RKO (cell line): ENCODE data around the gene RAB11FIP3.
"Not testable (repeated sequence)": the region's sequence is repeated elsewhere in the genome, so short reads cannot be mapped to it uniquely, and the experiment has no call there.

Source experiments
- DNase-seq: peaks from one replicate; pipeline ENCODE4 v3.0.0-alpha.2; 2016; ENCODE audit warnings: low spot score

RAB11FIP3 gene, protein sequence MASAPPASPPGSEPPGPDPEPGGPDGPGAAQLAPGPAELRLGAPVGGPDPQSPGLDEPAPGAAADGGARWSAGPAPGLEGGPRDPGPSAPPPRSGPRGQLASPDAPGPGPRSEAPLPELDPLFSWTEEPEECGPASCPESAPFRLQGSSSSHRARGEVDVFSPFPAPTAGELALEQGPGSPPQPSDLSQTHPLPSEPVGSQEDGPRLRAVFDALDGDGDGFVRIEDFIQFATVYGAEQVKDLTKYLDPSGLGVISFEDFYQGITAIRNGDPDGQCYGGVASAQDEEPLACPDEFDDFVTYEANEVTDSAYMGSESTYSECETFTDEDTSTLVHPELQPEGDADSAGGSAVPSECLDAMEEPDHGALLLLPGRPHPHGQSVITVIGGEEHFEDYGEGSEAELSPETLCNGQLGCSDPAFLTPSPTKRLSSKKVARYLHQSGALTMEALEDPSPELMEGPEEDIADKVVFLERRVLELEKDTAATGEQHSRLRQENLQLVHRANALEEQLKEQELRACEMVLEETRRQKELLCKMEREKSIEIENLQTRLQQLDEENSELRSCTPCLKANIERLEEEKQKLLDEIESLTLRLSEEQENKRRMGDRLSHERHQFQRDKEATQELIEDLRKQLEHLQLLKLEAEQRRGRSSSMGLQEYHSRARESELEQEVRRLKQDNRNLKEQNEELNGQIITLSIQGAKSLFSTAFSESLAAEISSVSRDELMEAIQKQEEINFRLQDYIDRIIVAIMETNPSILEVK

DNA sequence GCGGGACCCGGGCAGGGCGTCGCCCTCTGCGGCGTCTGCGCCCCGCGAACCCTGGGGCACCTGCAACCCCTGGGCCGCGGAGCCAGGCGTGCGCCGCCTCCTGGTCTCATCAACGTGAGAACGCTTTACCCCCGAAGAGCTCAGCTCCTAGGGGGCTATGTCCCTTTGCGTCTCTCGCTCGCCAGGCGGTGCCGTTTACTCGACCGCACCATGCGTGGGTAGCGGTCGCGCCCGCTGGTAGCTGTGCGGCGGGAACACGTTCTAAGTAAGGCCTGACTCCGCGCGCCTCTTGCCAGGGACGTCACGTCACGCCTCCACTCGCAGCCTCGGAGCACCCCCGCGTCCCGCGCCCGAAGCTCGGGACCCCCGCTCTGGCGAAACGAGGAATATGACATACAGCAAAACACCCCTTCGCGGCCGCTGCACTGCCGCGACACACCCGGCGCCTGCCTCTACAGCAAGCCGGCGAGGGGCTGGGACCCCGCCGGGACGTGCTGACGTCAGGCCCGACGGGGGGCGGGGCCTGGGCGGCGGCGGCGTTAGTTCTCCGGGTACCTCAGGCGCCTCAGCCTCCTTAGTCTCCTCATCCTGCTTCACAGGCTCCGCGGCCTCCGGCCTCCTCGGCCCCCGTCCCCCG lies at the start of gene RAB11FIP3:
TSS of gene RAB11FIP3 (plus strand) at position 568 of the 637 bp plus-strand sequence. CDS start 358 bp downstream, outside the sequence.
- DNase-seq = peak; percentile 88

GRCh38 chr16:375927-376816 lies 49.3 kb upstream of the RAB11FIP3 start:
- DNase-seq = no peak

- no peak for DNase-seq
Observed at GRCh38 chr16:376817-377418, 48.5 kb upstream of the RAB11FIP3 start.

DNA sequence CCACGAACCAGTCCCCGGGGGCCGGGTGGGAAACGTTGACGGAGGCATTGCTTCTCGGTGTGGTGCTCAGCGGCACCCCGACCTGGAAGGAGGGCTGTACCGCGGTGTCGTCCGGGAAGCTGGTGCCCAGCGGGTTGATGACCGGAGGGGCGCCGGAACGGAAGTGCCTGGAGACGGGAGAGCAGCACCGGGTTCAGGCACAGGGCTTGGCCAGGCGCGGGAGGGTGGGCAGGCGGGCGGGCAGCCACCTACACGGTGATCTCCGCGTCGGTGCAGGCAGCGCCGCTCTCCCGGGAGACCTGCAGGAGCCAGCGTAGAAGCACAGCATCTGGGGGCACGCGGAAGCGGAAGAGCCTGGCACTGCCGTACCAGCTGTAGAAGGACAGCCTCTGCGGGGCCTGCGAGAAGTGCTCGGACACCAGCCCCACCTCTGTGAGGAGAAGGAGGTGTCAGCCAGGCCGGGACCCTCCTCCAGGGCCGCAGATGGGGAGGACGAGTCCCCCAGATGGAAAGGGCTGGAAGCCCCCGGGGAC lies 48.0 kb upstream of the RAB11FIP3 start:
- no peak for DNase-seq

- not testable (repeated sequence) for DNase-seq
Observed at GRCh38 chr16:378113-378820, 47.2 kb upstream of the RAB11FIP3 start.

DNA sequence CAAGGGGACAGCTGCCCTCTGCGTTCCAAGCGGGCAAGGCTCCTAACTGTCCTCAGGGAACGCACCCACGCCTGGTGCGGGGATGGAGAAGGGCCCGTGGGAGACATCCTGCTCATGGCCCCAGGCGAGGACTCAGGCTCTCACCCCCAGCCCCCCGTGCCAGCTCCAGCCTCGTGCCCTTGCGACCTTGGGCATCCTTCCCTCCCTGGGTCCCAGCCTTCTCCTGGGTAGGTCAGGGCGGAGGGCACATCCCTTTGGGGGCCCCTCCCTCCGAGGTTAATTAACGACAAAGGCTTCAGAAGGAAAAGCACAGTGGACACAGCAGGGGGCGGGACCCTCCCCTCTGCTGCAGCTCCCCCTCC lies 46.6 kb upstream of the RAB11FIP3 start:
- DNase-seq = no peak

DNA sequence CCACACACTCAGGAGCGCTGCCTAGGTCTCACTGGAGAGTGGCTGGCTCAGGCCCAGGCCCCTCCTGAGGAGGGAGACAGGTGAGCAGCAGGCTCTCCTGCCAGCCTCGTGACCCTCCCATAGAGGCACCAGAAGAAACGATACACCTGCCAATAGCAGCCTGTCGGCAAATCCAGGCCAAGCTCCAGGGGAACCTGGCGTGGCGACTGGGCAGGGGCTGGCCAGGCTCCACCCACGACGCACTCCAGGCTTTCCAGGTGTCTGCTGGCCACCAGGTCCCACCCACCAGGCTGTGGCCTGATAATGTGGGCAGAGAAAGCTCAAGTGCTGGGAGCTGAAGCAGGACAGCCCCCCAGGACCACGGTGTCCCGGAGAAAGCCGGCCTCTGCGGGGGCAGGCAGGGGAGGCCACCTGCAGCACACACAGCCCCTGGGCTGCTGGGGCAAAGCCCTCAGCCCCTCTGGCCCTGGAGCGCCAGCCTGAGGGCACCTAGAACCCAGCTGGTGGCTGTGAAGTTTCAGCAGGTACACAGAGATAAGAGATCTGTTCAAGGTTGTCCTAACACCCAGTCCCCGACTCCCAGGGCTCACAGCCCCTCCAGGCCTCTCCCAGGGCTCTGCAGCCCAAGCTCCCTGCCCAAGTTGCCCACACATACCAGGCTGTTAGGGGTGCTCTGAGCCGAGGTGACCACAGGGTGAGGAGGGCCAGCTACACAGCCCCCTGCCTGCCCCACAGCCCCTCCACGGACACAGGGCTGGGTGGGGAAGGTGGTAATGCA lies 46.1 kb upstream of the RAB11FIP3 start:
- DNase-seq = no peak

DNA sequence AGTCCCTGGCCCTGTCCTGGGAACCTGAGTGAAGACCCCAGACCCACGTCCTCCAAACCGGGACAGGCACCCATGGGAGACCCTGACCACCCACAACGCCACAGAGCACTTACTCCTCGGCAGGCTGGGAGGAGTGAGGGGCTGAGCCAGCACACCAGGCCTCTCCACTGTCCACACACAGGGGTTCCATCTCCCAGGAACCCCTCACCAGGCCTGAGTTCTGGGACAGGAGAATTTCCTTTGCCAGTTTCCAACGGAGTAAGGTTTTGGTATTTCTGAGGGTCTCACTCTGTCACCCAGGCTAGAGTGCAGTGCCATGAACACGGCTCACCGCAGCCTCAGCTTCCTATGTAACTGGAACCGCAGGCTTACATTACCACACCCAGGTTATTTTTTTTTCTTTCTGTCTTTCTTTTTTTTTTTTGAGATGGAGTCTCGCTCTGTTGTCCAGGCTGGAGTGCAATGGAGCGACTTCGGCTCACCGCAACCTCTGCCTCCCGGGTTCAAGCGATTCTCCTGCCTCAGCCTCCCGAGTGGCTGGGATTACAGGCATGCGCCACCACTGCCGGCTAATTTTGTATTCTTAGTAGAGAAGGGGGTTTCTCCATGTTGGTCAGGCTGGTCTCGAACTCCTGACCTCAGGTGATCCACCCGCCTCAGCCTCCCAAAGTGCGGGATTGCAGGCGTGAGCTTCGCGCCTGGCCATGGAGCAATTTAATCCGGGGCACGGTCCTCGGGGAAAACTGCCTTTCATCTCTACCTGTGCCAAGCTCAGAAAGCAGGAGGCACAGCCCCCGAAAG lies 45.3 kb upstream of the RAB11FIP3 start:
- DNase-seq = no peak

GRCh38 chr16:380762-381011 lies 44.8 kb upstream of the RAB11FIP3 start:
- no peak for DNase-seq

GRCh38 chr16:381012-381788 lies 44.2 kb upstream of the RAB11FIP3 start:
- DNase-seq = peak; percentile 41

DNA sequence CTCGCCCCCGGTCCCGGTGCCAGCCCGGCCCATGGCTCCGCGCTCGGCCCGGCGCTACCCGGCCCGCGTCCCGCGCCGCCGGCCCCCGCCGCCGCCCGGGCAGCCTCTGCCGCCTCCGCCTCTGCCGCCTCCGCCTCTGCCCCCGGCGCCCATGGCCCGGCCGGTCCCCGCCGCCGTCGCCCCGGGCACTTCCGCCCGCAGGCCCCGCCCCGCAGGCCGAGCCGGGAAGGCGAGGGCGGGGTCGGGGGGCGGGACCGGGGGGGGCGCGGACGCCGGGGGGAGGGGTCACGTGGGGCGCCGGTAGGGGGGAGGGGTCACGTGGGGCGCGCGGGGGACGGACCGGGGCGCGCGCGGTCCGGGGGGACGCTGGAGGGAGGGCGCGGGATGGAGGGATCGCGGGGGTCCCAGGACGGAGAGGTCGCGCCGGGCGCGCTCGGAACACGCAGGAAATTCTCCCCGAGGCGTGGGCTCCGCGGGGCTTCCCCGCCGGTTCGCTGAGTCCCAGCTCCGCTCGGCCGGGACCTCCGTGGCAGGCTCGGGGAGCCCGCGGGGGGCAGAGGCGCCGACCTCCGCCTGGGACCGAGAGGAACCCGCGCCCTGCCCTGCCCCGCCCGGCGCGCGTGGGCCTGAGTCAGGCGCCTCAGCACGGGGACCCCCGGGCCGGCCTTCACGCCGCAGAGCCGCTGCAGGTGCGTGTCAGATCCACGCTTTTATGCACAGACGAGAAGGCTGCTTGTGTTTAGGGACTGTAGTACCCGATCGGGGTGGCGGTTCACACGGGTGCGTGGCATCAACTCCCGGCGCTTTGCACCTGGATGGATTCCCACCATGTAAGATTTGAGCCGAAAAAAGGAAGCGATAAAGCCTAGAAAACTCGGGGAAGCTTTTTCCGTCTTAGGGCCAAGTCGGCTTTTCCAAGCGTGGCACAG lies 43.4 kb upstream of the RAB11FIP3 start, which contains the start of gene PGAP6:
TSS of gene PGAP6 (minus strand) at position 190 of the 929 bp plus-strand sequence. CDS start at position 33, 157 bp downstream.
- peak; percentile 62 for DNase-seq

GRCh38 chr16:383326-384051 lies 42.0 kb upstream of the RAB11FIP3 start:
- no peak for DNase-seq

DNA sequence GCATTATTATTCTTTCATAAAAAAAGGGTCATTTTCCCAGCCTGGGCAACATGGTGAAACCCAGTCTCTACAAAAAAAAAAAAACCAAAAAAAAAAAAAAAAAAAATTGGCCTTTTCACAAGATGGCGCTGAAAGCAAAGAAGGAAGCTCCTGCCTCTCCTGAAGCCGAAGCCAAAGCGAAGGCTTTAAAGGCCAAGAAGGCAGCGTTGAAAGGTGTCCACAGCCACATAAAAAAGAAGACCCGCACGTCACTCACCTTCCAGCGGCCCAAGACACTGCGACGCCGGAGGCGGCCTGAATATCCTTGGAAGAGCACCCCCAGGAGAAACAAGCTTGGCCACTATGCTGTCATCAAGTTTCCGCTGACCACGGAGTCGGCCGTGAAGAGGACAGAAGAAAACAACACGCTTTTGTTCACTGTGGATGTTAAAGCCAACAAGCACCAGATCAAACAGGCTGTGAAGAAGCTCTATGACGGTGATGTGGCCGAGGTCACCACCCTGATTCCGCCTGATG lies 38.8 kb upstream of the RAB11FIP3 start:
- DNase-seq = no peak

GRCh38 chr16:387761-388666 lies 37.4 kb upstream of the RAB11FIP3 start:
- DNase-seq = not testable (repeated sequence)

DNA sequence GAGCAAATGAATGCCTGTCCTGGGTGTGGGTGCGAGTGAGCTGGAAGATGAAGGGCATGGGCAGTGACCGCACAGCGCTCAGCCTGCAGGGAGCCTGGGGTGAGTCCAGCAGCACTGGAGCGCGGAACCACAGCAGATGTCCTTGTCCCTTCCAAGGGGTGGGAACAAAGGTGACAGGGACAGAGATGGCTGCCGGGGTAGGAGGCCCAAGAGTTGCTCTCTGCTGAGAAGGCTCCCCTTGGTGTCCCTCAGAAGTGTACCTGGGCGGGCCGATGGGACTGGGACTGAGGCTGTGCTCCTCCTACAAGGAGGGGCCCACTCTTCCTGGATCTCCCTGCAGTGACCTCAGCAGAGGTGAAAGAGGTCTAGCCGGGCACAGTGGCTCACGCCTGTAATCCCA lies 36.1 kb upstream of the RAB11FIP3 start:
- no peak for DNase-seq
